Liver (tissue), 9 donors: Measurements from ENCODE around the gene LINGO4. TPM values are rescaled to one million over a fixed set of nuclear protein-coding genes. Genes with fewer than 3 reads are reported as not detected.

ENCODE experiments used
- DNase-seq: peaks from one replicate; pipeline ENCODE4 v3.0.0-alpha.2; 2017; ENCODE audit warnings: low spot score
- H3K27ac ChIP-seq, 2 donors: one replicate each; pipeline ENCODE4 v1.7.0; 2013; ENCODE audit warnings: inconsistent platforms in 2 of 2, low read length in 2 of 2, control low read depth in 1 of 2, low read depth in 1 of 2, mild to moderate bottlenecking in 1 of 2
- H3K27me3 ChIP-seq, 4 donors: one replicate each; pipeline versions ENCODE4 v1.6.1 to v1.7.0; 2013; ENCODE audit warnings: low read length in 3 of 4, inconsistent platforms in 1 of 4, mild to moderate bottlenecking in 1 of 4, moderate library complexity in 1 of 4; ENCODE audit not compliant: control insufficient read depth in 4 of 4, insufficient read depth in 4 of 4
- H3K36me3 ChIP-seq, 4 donors: one replicate each; pipeline versions ENCODE4 v1.6.1 to v1.7.0; 2013; ENCODE audit warnings: low read length in 3 of 4, mild to moderate bottlenecking in 3 of 4, low read depth in 1 of 4, moderate library complexity in 1 of 4; ENCODE audit not compliant: control insufficient read depth in 4 of 4, insufficient read depth in 3 of 4
- H3K4me1 ChIP-seq, 4 donors: one replicate each; pipeline versions ENCODE4 v1.6.1 to v1.7.0; 2013; ENCODE audit warnings: low read length in 3 of 4, mild to moderate bottlenecking in 3 of 4, moderate library complexity in 1 of 4; ENCODE audit not compliant: control insufficient read depth in 4 of 4, insufficient read depth in 4 of 4
- H3K4me3 ChIP-seq, 3 donors: one replicate each; pipeline versions ENCODE4 v1.6.1 to v1.7.0; 2013; ENCODE audit warnings: low read length in 3 of 3, control low read depth in 1 of 3, low read depth in 1 of 3, mild to moderate bottlenecking in 1 of 3
- H3K9ac ChIP-seq, 2 donors: one replicate each; pipeline ENCODE4 v1.7.0; 2013; ENCODE audit warnings: low read length in 2 of 2, mild to moderate bottlenecking in 2 of 2, moderate library complexity in 2 of 2, control low read depth in 1 of 2, low read depth in 1 of 2
- H3K9me3 ChIP-seq, 4 donors: one replicate each; pipeline versions ENCODE4 v1.6.1 to v1.7.0; 2013; ENCODE audit warnings: low read length in 3 of 4; ENCODE audit not compliant: control insufficient read depth in 4 of 4
- CTCF ChIP-seq: fragments of 150-350 bp; IDR thresholded peaks from 2 replicates; pipeline ENCODE4 v1.5.1; 2017; ENCODE audit warnings: improper control_type of control experiment, low read depth, low read length; ENCODE audit not compliant: missing input control
- EGR1 ChIP-seq, 2 donors: IDR thresholded peaks; 2 replicates each; pipeline ENCODE4 v1.6.1; 2016 to 2018; ENCODE audit warnings: antibody characterized with exemption in 2 of 2, low read depth in 2 of 2
- FOXA1 ChIP-seq: IDR thresholded peaks from 2 replicates; pipeline ENCODE4 v1.6.1; 2016; ENCODE audit warnings: antibody characterized with exemption
- GABPA ChIP-seq, 2 donors: IDR thresholded peaks in 1 of 2; conservative IDR thresholded peaks in 1 of 2; 2 replicates each; pipeline ENCODE4 v1.6.1; 2016; ENCODE audit warnings: antibody characterized with exemption in 2 of 2, mild to moderate bottlenecking in 1 of 2, moderate library complexity in 1 of 2
- HNF4A ChIP-seq, 2 donors: conservative IDR thresholded peaks; 2 replicates each; pipeline ENCODE4 v1.6.1; 2016; ENCODE audit warnings: antibody characterized with exemption in 2 of 2, mild to moderate bottlenecking in 2 of 2
- HNF4G ChIP-seq: IDR thresholded peaks from 2 replicates; pipeline ENCODE4 v1.6.1; 2016; ENCODE audit warnings: antibody characterized with exemption
- JUND ChIP-seq, 2 donors: IDR thresholded peaks; 2 replicates each; pipeline ENCODE4 v1.6.1; 2016; ENCODE audit warnings: antibody characterized with exemption in 2 of 2
- RAD21 ChIP-seq, 2 donors: IDR thresholded peaks; 2 replicates each; pipeline ENCODE4 v1.6.1; 2016; ENCODE audit warnings: antibody characterized with exemption in 2 of 2, mild to moderate bottlenecking in 2 of 2
- RXRA ChIP-seq, 2 donors: IDR thresholded peaks; 2 replicates each; pipeline ENCODE4 v1.6.1; 2017 to 2018; ENCODE audit warnings: antibody characterized with exemption in 2 of 2, mild to moderate bottlenecking in 1 of 2
- SP1 ChIP-seq: IDR thresholded peaks from 2 replicates; pipeline ENCODE4 v1.6.1; 2018; ENCODE audit warnings: antibody characterized with exemption, mild to moderate bottlenecking
- TAF1 ChIP-seq: conservative IDR thresholded peaks from 2 replicates; pipeline ENCODE4 v1.6.1; 2016; ENCODE audit warnings: antibody characterized with exemption, mild to moderate bottlenecking
- YY1 ChIP-seq: IDR thresholded peaks from 2 replicates; pipeline ENCODE4 v1.6.1; 2016; ENCODE audit warnings: antibody characterized with exemption, mild to moderate bottlenecking
- WGBS: extraction: QIAGEN DNeasy Blood & Tissue Kit; methylation state at CpG from one replicate; pipeline ENCODE4 v1.1.7; 2013; 5-methylcytosine and 5-hydroxymethylcytosine counted together
- polyA plus RNA-seq, 2 donors: library from polyadenylated mRNA; stranded (reverse) in 1 of 2; unstranded in 1 of 2; fragments of 200-250 nt in 1 of 2; fragments of >200 nt in 1 of 2; fragmentation: Nextera tagmentation in 1 of 2; extraction: Ambion mirVana in 1 of 2; gene quantifications; one replicate each; pipeline versions ENCODE4 v1.2.1 to v1.2.3, GENCODE V29; 2013 to 2015
- total RNA-seq, 2 donors: library from RNA; depleted of rRNA; stranded (reverse); fragments of >200 nt; gene quantifications; one replicate each; pipeline ENCODE4 v1.2.3, GENCODE V29; 2014
- TF ChIP-seq, protein P1 (sequence below): IDR thresholded peaks from 2 replicates; pipeline ENCODE4 v1.6.1; 2016; ENCODE audit warnings: antibody characterized with exemption
- TF ChIP-seq, protein P2 (sequence below): IDR thresholded peaks from 2 replicates; pipeline ENCODE4 v1.6.1; 2016; ENCODE audit warnings: antibody characterized with exemption, mild to moderate bottlenecking
- TF ChIP-seq, protein P3 (sequence below): IDR thresholded peaks from 2 replicates; pipeline ENCODE4 v1.6.1; 2016; ENCODE audit warnings: antibody characterized with exemption
- donor health status: healthy.
- donor health status: healthy.
- donor health status: healthy.
- donor health status: healthy.
- donor health status: healthy.

Gene LINGO4
- total and polyA plus RNA-seq, 4 donors, result 0.05 to 0.50 (median 0.09) TPM; not detected in 1

- no peaks in the 10 kb centered on the region for H3K9me3 ChIP-seq
- WGBS, result 27% methylated on average over 47 of the region's 47 CpGs
- no peaks in the 10 kb centered on the region for H3K27me3 ChIP-seq
- H3K4me3 ChIP-seq, result peak within 1 kb of the TSS in 2 of 3 donors; percentile 38 to 61
- no peak for DNase-seq
- no peak within 1 kb of the TSS for H3K9ac ChIP-seq
- H3K4me1 ChIP-seq, result peaks cover 27 to 50% (median 35%) of the 10 kb centered on the region in 4 donors
- H3K36me3 ChIP-seq, result no peaks in the 10 kb centered on the region
- H3K27ac ChIP-seq, result peak within 1 kb of the TSS; percentile 33 to 40
- TF ChIP-seq EGR1 (IDR thresholded peaks at IDR 0.05; ENCODE audit: low read depth in 2 of 2) (no peak), SP1 (no peak), HNF4A (conservative IDR thresholded peaks at IDR 0.05) (no peak), TAF1 (no peak), CTCF (no peak), RAD21 (IDR thresholded peaks at IDR 0.05) (no peak), FOXA1 (no peak), YY1 (no peak), HNF4G (no peak), RXRA (IDR thresholded peaks at IDR 0.05) (no peak), GABPA (IDR thresholded peaks at IDR 0.05 in 1 of 2, conservative IDR thresholded peaks at IDR 0.05 in 1 of 2) (no peak), JUND (IDR thresholded peaks at IDR 0.05) (no peak)
- TF ChIP-seq, protein P1, sequence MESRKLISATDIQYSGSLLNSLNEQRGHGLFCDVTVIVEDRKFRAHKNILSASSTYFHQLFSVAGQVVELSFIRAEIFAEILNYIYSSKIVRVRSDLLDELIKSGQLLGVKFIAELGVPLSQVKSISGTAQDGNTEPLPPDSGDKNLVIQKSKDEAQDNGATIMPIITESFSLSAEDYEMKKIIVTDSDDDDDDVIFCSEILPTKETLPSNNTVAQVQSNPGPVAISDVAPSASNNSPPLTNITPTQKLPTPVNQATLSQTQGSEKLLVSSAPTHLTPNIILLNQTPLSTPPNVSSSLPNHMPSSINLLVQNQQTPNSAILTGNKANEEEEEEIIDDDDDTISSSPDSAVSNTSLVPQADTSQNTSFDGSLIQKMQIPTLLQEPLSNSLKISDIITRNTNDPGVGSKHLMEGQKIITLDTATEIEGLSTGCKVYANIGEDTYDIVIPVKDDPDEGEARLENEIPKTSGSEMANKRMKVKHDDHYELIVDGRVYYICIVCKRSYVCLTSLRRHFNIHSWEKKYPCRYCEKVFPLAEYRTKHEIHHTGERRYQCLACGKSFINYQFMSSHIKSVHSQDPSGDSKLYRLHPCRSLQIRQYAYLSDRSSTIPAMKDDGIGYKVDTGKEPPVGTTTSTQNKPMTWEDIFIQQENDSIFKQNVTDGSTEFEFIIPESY, result no peak
- TF ChIP-seq, protein P2, sequence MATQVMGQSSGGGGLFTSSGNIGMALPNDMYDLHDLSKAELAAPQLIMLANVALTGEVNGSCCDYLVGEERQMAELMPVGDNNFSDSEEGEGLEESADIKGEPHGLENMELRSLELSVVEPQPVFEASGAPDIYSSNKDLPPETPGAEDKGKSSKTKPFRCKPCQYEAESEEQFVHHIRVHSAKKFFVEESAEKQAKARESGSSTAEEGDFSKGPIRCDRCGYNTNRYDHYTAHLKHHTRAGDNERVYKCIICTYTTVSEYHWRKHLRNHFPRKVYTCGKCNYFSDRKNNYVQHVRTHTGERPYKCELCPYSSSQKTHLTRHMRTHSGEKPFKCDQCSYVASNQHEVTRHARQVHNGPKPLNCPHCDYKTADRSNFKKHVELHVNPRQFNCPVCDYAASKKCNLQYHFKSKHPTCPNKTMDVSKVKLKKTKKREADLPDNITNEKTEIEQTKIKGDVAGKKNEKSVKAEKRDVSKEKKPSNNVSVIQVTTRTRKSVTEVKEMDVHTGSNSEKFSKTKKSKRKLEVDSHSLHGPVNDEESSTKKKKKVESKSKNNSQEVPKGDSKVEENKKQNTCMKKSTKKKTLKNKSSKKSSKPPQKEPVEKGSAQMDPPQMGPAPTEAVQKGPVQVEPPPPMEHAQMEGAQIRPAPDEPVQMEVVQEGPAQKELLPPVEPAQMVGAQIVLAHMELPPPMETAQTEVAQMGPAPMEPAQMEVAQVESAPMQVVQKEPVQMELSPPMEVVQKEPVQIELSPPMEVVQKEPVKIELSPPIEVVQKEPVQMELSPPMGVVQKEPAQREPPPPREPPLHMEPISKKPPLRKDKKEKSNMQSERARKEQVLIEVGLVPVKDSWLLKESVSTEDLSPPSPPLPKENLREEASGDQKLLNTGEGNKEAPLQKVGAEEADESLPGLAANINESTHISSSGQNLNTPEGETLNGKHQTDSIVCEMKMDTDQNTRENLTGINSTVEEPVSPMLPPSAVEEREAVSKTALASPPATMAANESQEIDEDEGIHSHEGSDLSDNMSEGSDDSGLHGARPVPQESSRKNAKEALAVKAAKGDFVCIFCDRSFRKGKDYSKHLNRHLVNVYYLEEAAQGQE, result no peak
- TF ChIP-seq, protein P3, sequence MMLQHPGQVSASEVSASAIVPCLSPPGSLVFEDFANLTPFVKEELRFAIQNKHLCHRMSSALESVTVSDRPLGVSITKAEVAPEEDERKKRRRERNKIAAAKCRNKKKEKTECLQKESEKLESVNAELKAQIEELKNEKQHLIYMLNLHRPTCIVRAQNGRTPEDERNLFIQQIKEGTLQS, result no peak
Measured at GRCh38 chr1:151839457-151840403, 34.5 kb upstream of the LINGO4 start, which contains the start of gene C2CD4D. Gene C2CD4D, minus strand, starts transcription at chr1:151839820. Its CDS starts 831 bp downstream, at chr1:151838989.
